Neural cell (in vitro differentiated cells): ENCODE data around the gene EML4.
"Not testable (repeated sequence)": the region's sequence is repeated elsewhere in the genome, so short reads cannot be mapped to it uniquely, and the experiment has no call there.

Experiments used
- EZH2 ChIP-seq: fragments of 200-600, 300-800 bp; shearing (Covaris generic), sonication (generic); IDR thresholded peaks from 2 replicates; pipeline ENCODE4 v1.6.1; 2014; ENCODE audit warnings: antibody characterized with exemption, low read length, borderline replicate concordance, mild to moderate bottlenecking; ENCODE audit not compliant: insufficient read depth, poor library complexity, severe bottlenecking
- TF ChIP-seq, protein P1 (sequence below): fragments of 450-650 bp; IDR thresholded peaks from 2 replicates; pipeline ENCODE4 v1.5.1; 2014; ENCODE audit warnings: antibody characterized with exemption, mild to moderate bottlenecking, moderate library complexity; ENCODE audit not compliant: poor library complexity, severe bottlenecking
- TF ChIP-seq, protein P2 (sequence below): IDR thresholded peaks from 2 replicates; pipeline ENCODE4 v1.6.1; 2012; ENCODE audit warnings: borderline replicate concordance

DNA sequence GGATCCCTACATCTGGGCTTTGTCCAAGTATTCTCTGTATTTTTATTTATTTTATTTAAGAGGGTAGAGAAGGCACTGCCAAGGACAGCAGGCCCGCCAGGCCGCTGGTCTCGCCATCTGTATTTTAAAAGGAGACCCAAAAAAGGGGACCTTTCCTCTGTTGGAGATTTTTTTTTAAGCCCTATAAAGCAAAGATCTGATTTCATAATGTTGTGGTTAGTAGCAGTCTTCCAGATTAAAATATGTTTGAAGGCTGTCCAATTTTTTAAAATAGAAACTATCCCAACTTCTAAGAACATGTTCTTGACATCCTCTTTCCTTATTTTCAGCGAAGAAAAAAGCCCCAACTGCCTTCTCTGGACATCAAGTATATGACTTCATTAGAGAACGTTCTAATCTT lies 102.1 kb downstream of the EML4 start:
- not testable (repeated sequence) for TF ChIP-seq EZH2
- TF ChIP-seq, protein P1, sequence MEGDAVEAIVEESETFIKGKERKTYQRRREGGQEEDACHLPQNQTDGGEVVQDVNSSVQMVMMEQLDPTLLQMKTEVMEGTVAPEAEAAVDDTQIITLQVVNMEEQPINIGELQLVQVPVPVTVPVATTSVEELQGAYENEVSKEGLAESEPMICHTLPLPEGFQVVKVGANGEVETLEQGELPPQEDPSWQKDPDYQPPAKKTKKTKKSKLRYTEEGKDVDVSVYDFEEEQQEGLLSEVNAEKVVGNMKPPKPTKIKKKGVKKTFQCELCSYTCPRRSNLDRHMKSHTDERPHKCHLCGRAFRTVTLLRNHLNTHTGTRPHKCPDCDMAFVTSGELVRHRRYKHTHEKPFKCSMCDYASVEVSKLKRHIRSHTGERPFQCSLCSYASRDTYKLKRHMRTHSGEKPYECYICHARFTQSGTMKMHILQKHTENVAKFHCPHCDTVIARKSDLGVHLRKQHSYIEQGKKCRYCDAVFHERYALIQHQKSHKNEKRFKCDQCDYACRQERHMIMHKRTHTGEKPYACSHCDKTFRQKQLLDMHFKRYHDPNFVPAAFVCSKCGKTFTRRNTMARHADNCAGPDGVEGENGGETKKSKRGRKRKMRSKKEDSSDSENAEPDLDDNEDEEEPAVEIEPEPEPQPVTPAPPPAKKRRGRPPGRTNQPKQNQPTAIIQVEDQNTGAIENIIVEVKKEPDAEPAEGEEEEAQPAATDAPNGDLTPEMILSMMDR, result not testable (repeated sequence)
- TF ChIP-seq, protein P2, sequence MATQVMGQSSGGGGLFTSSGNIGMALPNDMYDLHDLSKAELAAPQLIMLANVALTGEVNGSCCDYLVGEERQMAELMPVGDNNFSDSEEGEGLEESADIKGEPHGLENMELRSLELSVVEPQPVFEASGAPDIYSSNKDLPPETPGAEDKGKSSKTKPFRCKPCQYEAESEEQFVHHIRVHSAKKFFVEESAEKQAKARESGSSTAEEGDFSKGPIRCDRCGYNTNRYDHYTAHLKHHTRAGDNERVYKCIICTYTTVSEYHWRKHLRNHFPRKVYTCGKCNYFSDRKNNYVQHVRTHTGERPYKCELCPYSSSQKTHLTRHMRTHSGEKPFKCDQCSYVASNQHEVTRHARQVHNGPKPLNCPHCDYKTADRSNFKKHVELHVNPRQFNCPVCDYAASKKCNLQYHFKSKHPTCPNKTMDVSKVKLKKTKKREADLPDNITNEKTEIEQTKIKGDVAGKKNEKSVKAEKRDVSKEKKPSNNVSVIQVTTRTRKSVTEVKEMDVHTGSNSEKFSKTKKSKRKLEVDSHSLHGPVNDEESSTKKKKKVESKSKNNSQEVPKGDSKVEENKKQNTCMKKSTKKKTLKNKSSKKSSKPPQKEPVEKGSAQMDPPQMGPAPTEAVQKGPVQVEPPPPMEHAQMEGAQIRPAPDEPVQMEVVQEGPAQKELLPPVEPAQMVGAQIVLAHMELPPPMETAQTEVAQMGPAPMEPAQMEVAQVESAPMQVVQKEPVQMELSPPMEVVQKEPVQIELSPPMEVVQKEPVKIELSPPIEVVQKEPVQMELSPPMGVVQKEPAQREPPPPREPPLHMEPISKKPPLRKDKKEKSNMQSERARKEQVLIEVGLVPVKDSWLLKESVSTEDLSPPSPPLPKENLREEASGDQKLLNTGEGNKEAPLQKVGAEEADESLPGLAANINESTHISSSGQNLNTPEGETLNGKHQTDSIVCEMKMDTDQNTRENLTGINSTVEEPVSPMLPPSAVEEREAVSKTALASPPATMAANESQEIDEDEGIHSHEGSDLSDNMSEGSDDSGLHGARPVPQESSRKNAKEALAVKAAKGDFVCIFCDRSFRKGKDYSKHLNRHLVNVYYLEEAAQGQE, result not testable (repeated sequence)
